ENCODE results near the gene MNX1. TPM values are rescaled to one million over a fixed set of nuclear protein-coding genes. Genes with fewer than 3 reads are reported as not detected.

MNX1 gene
- total and polyA plus RNA-seq, 2 donors = 0.07 to 0.09 TPM

DNA sequence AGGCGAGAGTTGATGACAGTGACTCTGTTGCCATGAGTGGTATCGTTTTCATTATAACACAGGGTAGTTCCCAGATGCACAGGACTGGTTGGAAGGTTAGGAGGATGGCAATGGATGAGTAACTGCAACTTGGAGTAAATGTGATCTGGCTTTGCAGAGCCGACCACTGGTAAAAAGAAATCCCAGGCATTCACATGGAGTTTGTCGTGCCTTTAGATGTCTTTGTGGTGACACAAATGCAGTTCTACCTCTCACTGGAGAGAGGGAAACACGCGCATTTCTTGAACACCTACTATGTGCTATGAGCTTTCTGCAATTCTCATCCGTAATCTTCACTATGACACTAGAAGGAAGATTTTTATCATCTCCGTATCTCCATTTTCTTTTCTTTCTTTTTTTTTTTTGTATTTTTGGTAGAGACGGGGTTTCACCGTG lies 1.7 kb upstream of the MNX1 start:
- H3K4me3 ChIP-seq (ENCODE audit: low read length in 2 of 2) = no peak overlapping the region
- no peaks in the 10 kb centered on the region for H3K36me3 ChIP-seq (ENCODE audit: control insufficient read depth in 2 of 2, insufficient read depth in 2 of 2, low read length in 1 of 2)
- DNase-seq (ENCODE audit: low read depth in 6 of 9, low spot score in 9 of 9) = no peak
- peaks cover 0 to 5% of the 10 kb centered on the region in 2 donors for H3K9me3 ChIP-seq (ENCODE audit: control insufficient read depth in 2 of 2, insufficient read depth in 1 of 2, low read length in 1 of 2)
- H3K27me3 ChIP-seq (ENCODE audit: control insufficient read depth in 2 of 2, insufficient read depth in 1 of 2, low read length in 1 of 2) = peaks cover 90 to 95% of the 10 kb centered on the region in 2 donors
- 18% methylated on average over 10 of the region's 10 CpGs for WGBS
- no peak overlapping the region for H3K27ac ChIP-seq (ENCODE audit: low read depth in 1 of 2, low read length in 1 of 2)
- H3K4me1 ChIP-seq (ENCODE audit: control insufficient read depth in 2 of 2, insufficient read depth in 2 of 2, low read length in 2 of 2) = peaks cover 12 to 14% of the 10 kb centered on the region in 2 donors

GRCh38 chr7:157011333-157012112 lies 1.1 kb upstream of the MNX1 start:
- no peak overlapping the region for H3K27ac ChIP-seq (ENCODE audit: low read depth in 1 of 2, low read length in 1 of 2)
- peak overlapping the region; percentile 13 to 63 for H3K4me3 ChIP-seq (ENCODE audit: low read length in 2 of 2)
- H3K4me1 ChIP-seq (ENCODE audit: control insufficient read depth in 2 of 2, insufficient read depth in 2 of 2, low read length in 2 of 2) = peaks cover 12 to 14% of the 10 kb centered on the region in 2 donors
- no peak for DNase-seq (ENCODE audit: low read depth in 6 of 9, low spot score in 9 of 9)
- H3K36me3 ChIP-seq (ENCODE audit: control insufficient read depth in 2 of 2, insufficient read depth in 2 of 2, low read length in 1 of 2) = no peaks in the 10 kb centered on the region
- peaks cover 0 to 5% of the 10 kb centered on the region in 2 donors for H3K9me3 ChIP-seq (ENCODE audit: control insufficient read depth in 2 of 2, insufficient read depth in 1 of 2, low read length in 1 of 2)
- 4% methylated on average over 37 of the region's 37 CpGs for WGBS
- peaks cover 90 to 95% of the 10 kb centered on the region in 2 donors for H3K27me3 ChIP-seq (ENCODE audit: control insufficient read depth in 2 of 2, insufficient read depth in 1 of 2, low read length in 1 of 2)

GRCh38 chr7:157009778-157010587 lies 480 bp downstream of the MNX1 start:
- Histone ChIP-seq H3K4me1 (ENCODE audit: control insufficient read depth in 2 of 2, insufficient read depth in 2 of 2, low read length in 2 of 2) (peaks cover 12 to 14% of the 10 kb centered on the region in 2 donors), H3K27me3 (ENCODE audit: control insufficient read depth in 2 of 2, insufficient read depth in 1 of 2, low read length in 1 of 2) (peaks cover 92 to 94% of the 10 kb centered on the region in 2 donors)
- DNase-seq (ENCODE audit: low read depth in 6 of 9, low spot score in 9 of 9) = no peak

GRCh38 chr7:157009170-157009777 lies 1.2 kb downstream of the MNX1 start:
- 3% methylated on average over 49 of the region's 49 CpGs for WGBS
- peaks cover 12 to 14% of the 10 kb centered on the region in 2 donors for H3K4me1 ChIP-seq (ENCODE audit: control insufficient read depth in 2 of 2, insufficient read depth in 2 of 2, low read length in 2 of 2)
- no peaks in the 10 kb centered on the region for H3K36me3 ChIP-seq (ENCODE audit: control insufficient read depth in 2 of 2, insufficient read depth in 2 of 2, low read length in 1 of 2)
- H3K9me3 ChIP-seq (ENCODE audit: control insufficient read depth in 2 of 2, insufficient read depth in 1 of 2, low read length in 1 of 2) = peaks cover 0 to 5% of the 10 kb centered on the region in 2 donors
- DNase-seq (ENCODE audit: low read depth in 6 of 9, low spot score in 9 of 9) = no peak
- H3K27ac ChIP-seq (ENCODE audit: low read depth in 1 of 2, low read length in 1 of 2) = no peak overlapping the region
- H3K4me3 ChIP-seq (ENCODE audit: low read length in 2 of 2) = peak overlapping the region in 1 of 2 donors; percentile 63
- H3K27me3 ChIP-seq (ENCODE audit: control insufficient read depth in 2 of 2, insufficient read depth in 1 of 2, low read length in 1 of 2) = peaks cover 94% of the 10 kb centered on the region in 2 donors

More at GRCh38 chr7:157009778-157010587, 480 bp downstream of the MNX1 start:
- Histone ChIP-seq H3K4me3 (ENCODE audit: low read length in 2 of 2) (peak overlapping the region; percentile 40 to 63), H3K36me3 (ENCODE audit: control insufficient read depth in 2 of 2, insufficient read depth in 2 of 2, low read length in 1 of 2) (no peaks in the 10 kb centered on the region), H3K9me3 (ENCODE audit: control insufficient read depth in 2 of 2, insufficient read depth in 1 of 2, low read length in 1 of 2) (peaks cover 0 to 5% of the 10 kb centered on the region in 2 donors), H3K27ac (ENCODE audit: low read depth in 1 of 2, low read length in 1 of 2) (no peak overlapping the region)
- under 1% methylated on average over 124 of the region's 130 CpGs for WGBS

- Histone ChIP-seq H3K27me3 (ENCODE audit: control insufficient read depth in 2 of 2, insufficient read depth in 1 of 2, low read length in 1 of 2) (peaks cover 94% of the 10 kb centered on the region in 2 donors), H3K4me1 (ENCODE audit: control insufficient read depth in 2 of 2, insufficient read depth in 2 of 2, low read length in 2 of 2) (peaks cover 12 to 14% of the 10 kb centered on the region in 2 donors), H3K27ac (ENCODE audit: low read depth in 1 of 2, low read length in 1 of 2) (no peak overlapping the region), H3K36me3 (ENCODE audit: control insufficient read depth in 2 of 2, insufficient read depth in 2 of 2, low read length in 1 of 2) (no peaks in the 10 kb centered on the region), H3K9me3 (ENCODE audit: control insufficient read depth in 2 of 2, insufficient read depth in 1 of 2, low read length in 1 of 2) (peaks cover 0 to 9% of the 10 kb centered on the region in 2 donors), H3K4me3 (ENCODE audit: low read length in 2 of 2) (no peak overlapping the region)
- DNase-seq (ENCODE audit: low read depth in 6 of 9, low spot score in 9 of 9) = no peak
- WGBS = 8% methylated on average over 35 of the region's 35 CpGs
These were observed 2.0 kb downstream of the MNX1 start for GRCh38 chr7:157008206-157009169.

GRCh38 chr7:157007470-157008066 lies 2.9 kb downstream of the MNX1 start:
- no peaks in the 10 kb centered on the region for H3K36me3 ChIP-seq (ENCODE audit: control insufficient read depth in 2 of 2, insufficient read depth in 2 of 2, low read length in 1 of 2)
- 14% methylated on average over 18 of the region's 18 CpGs for WGBS
- no peak overlapping the region for H3K27ac ChIP-seq (ENCODE audit: low read depth in 1 of 2, low read length in 1 of 2)
- peaks cover 12 to 14% of the 10 kb centered on the region in 2 donors for H3K4me1 ChIP-seq (ENCODE audit: control insufficient read depth in 2 of 2, insufficient read depth in 2 of 2, low read length in 2 of 2)
- peaks cover 94 to 97% of the 10 kb centered on the region in 2 donors for H3K27me3 ChIP-seq (ENCODE audit: control insufficient read depth in 2 of 2, insufficient read depth in 1 of 2, low read length in 1 of 2)
- DNase-seq (ENCODE audit: low read depth in 6 of 9, low spot score in 9 of 9) = no peak
- no peak overlapping the region for H3K4me3 ChIP-seq (ENCODE audit: low read length in 2 of 2)
- peaks cover 0 to 9% of the 10 kb centered on the region in 2 donors for H3K9me3 ChIP-seq (ENCODE audit: control insufficient read depth in 2 of 2, insufficient read depth in 1 of 2, low read length in 1 of 2)

DNA sequence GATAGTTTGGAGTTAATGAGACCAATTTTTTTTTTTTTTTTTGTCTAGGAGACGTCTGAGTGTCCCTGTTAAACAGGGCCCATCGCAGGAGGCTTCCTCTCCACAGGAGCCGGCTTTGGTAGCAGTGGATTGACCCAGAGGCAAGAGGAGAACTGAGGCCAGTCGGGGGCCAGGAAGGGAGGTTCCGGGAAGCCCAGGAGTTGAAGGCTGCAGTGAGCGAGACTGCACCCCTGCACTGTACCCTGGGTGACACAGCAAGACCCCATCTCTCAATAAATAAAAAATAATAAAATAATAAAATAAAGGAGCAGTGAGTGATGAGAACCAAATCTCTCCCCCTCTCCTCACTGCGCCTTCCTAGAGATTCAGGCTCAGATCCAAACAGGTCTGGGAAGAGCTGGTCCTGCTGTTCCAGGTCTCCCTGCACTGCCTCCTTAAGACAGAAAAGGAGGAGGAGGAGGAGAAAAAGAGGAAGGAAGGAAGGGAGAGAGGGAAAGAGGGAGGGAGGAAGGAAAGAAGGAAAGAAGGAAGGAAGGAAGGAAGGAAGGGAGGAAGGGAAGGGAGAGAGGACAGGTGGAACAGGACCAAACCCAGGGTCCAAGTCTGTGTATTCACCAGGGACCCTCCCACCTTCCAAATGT lies 3.5 kb downstream of the MNX1 start:
- 22% methylated on average over 7 of the region's 7 CpGs for WGBS
- Histone ChIP-seq H3K9me3 (ENCODE audit: control insufficient read depth in 2 of 2, insufficient read depth in 1 of 2, low read length in 1 of 2) (peaks cover 0 to 9% of the 10 kb centered on the region in 2 donors), H3K27ac (ENCODE audit: low read depth in 1 of 2, low read length in 1 of 2) (no peak overlapping the region), H3K27me3 (ENCODE audit: control insufficient read depth in 2 of 2, insufficient read depth in 1 of 2, low read length in 1 of 2) (peaks cover 94 to 98% of the 10 kb centered on the region in 2 donors), H3K4me3 (ENCODE audit: low read length in 2 of 2) (no peak overlapping the region), H3K4me1 (ENCODE audit: control insufficient read depth in 2 of 2, insufficient read depth in 2 of 2, low read length in 2 of 2) (peaks cover 12 to 14% of the 10 kb centered on the region in 2 donors), H3K36me3 (ENCODE audit: control insufficient read depth in 2 of 2, insufficient read depth in 2 of 2, low read length in 1 of 2) (no peaks in the 10 kb centered on the region)
- DNase-seq (ENCODE audit: low read depth in 6 of 9, low spot score in 9 of 9) = no peak

Data from thymus (tissue), 11 donors.